ENCODE results near the gene WARS2.

DNA sequence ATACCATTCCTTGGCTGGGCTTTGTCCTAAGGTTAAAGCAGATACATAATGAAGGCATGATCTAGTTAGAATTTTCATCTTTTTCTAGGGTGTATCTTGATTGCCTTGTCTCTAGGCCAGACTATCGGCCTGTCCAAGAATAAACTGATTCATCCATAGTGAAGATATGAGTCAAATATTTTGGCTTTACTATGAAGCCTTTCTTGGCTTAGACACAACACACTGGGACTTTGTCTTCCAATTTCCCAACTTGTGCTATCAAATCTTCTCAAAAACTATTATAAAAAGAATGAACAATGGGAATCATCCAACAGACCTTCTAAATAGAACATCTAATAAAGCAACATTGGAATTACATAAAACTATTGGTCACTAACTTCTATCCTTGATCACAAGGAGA, 64.8 kb downstream of the WARS2 start:
- TF ChIP-seq, protein P1, sequence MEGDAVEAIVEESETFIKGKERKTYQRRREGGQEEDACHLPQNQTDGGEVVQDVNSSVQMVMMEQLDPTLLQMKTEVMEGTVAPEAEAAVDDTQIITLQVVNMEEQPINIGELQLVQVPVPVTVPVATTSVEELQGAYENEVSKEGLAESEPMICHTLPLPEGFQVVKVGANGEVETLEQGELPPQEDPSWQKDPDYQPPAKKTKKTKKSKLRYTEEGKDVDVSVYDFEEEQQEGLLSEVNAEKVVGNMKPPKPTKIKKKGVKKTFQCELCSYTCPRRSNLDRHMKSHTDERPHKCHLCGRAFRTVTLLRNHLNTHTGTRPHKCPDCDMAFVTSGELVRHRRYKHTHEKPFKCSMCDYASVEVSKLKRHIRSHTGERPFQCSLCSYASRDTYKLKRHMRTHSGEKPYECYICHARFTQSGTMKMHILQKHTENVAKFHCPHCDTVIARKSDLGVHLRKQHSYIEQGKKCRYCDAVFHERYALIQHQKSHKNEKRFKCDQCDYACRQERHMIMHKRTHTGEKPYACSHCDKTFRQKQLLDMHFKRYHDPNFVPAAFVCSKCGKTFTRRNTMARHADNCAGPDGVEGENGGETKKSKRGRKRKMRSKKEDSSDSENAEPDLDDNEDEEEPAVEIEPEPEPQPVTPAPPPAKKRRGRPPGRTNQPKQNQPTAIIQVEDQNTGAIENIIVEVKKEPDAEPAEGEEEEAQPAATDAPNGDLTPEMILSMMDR (IDR thresholded peaks at IDR 0.05): no peak
- no peak for TF ChIP-seq POLR2A (IDR thresholded peaks at IDR 0.05)

All from right lobe of liver (tissue), 4 donors.